Measurements from ENCODE around the gene LRRC2.

LRRC2 gene

DNA sequence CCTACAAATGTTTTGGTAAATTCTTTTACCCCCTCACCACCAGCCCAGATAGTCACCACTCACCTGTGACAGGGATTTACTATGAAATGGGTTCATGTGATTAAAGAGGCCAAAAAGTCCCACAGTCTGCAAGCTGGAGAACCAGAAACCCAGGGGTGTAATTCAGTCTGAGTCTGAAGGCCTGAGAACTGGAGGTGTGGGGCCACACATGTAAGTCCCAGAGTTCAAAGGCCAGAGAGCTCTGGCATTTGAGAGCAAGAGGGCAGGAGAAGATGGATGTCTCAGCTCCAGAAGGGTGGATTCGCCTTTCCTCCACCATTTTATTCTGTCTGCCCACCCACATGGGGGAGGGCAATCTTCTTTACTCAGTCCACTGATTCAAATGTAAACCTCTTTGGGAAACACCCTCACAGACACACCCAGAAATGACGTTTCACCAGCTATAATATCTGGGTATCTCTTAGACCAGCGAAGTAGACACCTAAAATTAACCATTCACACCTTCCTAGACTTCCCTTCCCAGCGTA lies 56.4 kb downstream of the LRRC2 start:
- no peak overlapping the region for H3K27ac ChIP-seq
- TF ChIP-seq ZFX (IDR thresholded peaks at IDR 0.05; ENCODE audit: borderline replicate concordance) = no peak
- TF ChIP-seq CTCF (IDR thresholded peaks at IDR 0.05) = no peak

GRCh38 chr3:46508850-46509591 lies 57.1 kb downstream of the LRRC2 start:
- no peak overlapping the region for H3K27ac ChIP-seq
- no peak for TF ChIP-seq CTCF (IDR thresholded peaks at IDR 0.05)

GRCh38 chr3:46506526-46506925 lies 59.6 kb downstream of the LRRC2 start:
- TF ChIP-seq ZFX (IDR thresholded peaks at IDR 0.05; ENCODE audit: borderline replicate concordance) (no peak), CTCF (IDR thresholded peaks at IDR 0.05) (no peak)
- H3K27ac ChIP-seq = no peak overlapping the region

DNA sequence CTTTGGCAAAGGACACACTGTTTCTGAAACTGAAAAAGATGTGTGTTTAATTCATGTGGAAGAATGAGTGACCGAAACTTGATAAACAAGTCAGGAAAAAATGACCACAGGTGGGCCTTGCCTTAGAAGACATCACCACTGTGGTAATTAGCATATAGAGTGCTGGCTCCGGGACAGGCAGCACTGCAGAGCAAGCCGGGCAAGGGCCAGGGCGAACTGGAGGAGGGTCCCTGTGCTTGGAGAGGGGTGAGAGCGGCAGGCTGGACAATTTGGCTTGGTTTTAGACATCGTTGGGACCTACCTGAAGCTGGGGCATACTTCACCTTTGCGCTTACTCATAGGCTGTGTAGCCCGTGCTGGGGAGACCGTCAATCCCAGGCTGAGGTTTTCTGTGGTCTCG lies 60.1 kb downstream of the LRRC2 start:
- TF ChIP-seq CTCF (IDR thresholded peaks at IDR 0.05) (no peak), ZFX (IDR thresholded peaks at IDR 0.05; ENCODE audit: borderline replicate concordance) (no peak)
- H3K27ac ChIP-seq = no peak overlapping the region

- no peak overlapping the region for H3K27ac ChIP-seq
- TF ChIP-seq CTCF (IDR thresholded peaks at IDR 0.05) = no peak
- no peak for TF ChIP-seq ZFX (IDR thresholded peaks at IDR 0.05; ENCODE audit: borderline replicate concordance)
These were observed 61.3 kb downstream of the LRRC2 start for GRCh38 chr3:46504789-46505188.

- no peak overlapping the region for H3K27ac ChIP-seq
- TF ChIP-seq ZFX (IDR thresholded peaks at IDR 0.05; ENCODE audit: borderline replicate concordance) (no peak), CTCF (IDR thresholded peaks at IDR 0.05) (no peak)
These were observed 62.8 kb downstream of the LRRC2 start for GRCh38 chr3:46503200-46503874.

GRCh38 chr3:46501702-46502101 lies 64.4 kb downstream of the LRRC2 start:
- H3K27ac ChIP-seq = no peak overlapping the region
- TF ChIP-seq ZFX (IDR thresholded peaks at IDR 0.05; ENCODE audit: borderline replicate concordance) (no peak), CTCF (IDR thresholded peaks at IDR 0.05) (no peak)
